HAP-1 (cell line): ENCODE measurements around the gene ATP2A3.

Source experiments
- DNase-seq, 2 experiments: peaks; one replicate each; pipeline ENCODE4 v3.0.0-alpha.2; 2016 to 2020; ENCODE audit warnings: low spot score in 2 of 2
- H3K27me3 ChIP-seq: fragments of 250-450 bp; sonication (Bioruptor Pico); 2 replicates; pipeline ENCODE4 v1.5.1; 2020; ENCODE audit warnings: low read depth, mild to moderate bottlenecking, moderate library complexity
- H3K36me3 ChIP-seq: fragments of 250-450 bp; sonication (Bioruptor Pico); replicated peaks from 2 replicates; pipeline ENCODE4 v1.5.1; 2020; ENCODE audit warnings: mild to moderate bottlenecking
- H3K4me1 ChIP-seq: fragments of 250-450 bp; sonication (Bioruptor Pico); 2 replicates; pipeline ENCODE4 v1.5.1; 2020; ENCODE audit warnings: mild to moderate bottlenecking
- H3K4me3 ChIP-seq: fragments of 250-450 bp; sonication (Bioruptor Pico); 2 replicates; pipeline ENCODE4 v1.5.1; 2020; ENCODE audit warnings: mild to moderate bottlenecking, moderate library complexity
- H3K9me3 ChIP-seq: fragments of 250-450 bp; sonication (Bioruptor Pico); 2 replicates; pipeline ENCODE4 v1.5.1; 2020; ENCODE audit warnings: mild to moderate bottlenecking, moderate library complexity
- in situ Hi-C: fragments of 300-500 bp; cut with MboI; formaldehyde crosslinking; loops from 3 replicates; pipeline ENCODE4 v1.14.3; 2020; ENCODE audit warnings: low sequenced_read_pairs, inconsistent platforms, mixed read lengths

ATP2A3 gene

GRCh38 chr17:3986270-3986938 is 22.2 kb upstream of the ATP2A3 start:
- DNase-seq = no peak

GRCh38 chr17:3985846-3986245 is 21.6 kb upstream of the ATP2A3 start:
- Histone ChIP-seq H3K4me3 (no peak overlapping the region), H3K9me3 (no peaks in the 10 kb centered on the region), H3K4me1 (no peaks in the 10 kb centered on the region), H3K27me3 (no peaks in the 10 kb centered on the region), H3K36me3 (no peaks in the 10 kb centered on the region)
- no peak for DNase-seq
- in situ Hi-C loops = no loop called here

More at GRCh38 chr17:3986270-3986938, 22.2 kb upstream of the ATP2A3 start:
- H3K4me3 ChIP-seq = no peak overlapping the region
- no peaks in the 10 kb centered on the region for H3K27me3 ChIP-seq
- no peaks in the 10 kb centered on the region for H3K4me1 ChIP-seq
- no peaks in the 10 kb centered on the region for H3K9me3 ChIP-seq
- no peaks in the 10 kb centered on the region for H3K36me3 ChIP-seq
- in situ Hi-C loops = no loop called here

- H3K4me3 ChIP-seq = no peak overlapping the region
- in situ Hi-C loops = no loop called here
- DNase-seq = no peak
- no peaks in the 10 kb centered on the region for H3K9me3 ChIP-seq
- no peaks in the 10 kb centered on the region for H3K27me3 ChIP-seq
- no peaks in the 10 kb centered on the region for H3K4me1 ChIP-seq
- no peaks in the 10 kb centered on the region for H3K36me3 ChIP-seq
These were observed 19.6 kb upstream of the ATP2A3 start for GRCh38 chr17:3983606-3984484.

GRCh38 chr17:3982541-3983017 is 18.3 kb upstream of the ATP2A3 start:
- Histone ChIP-seq H3K9me3 (no peaks in the 10 kb centered on the region), H3K4me3 (no peak overlapping the region), H3K4me1 (no peaks in the 10 kb centered on the region), H3K27me3 (no peaks in the 10 kb centered on the region), H3K36me3 (no peaks in the 10 kb centered on the region)
- in situ Hi-C loops = no loop called here
- no peak for DNase-seq

GRCh38 chr17:3982113-3982512 is 17.9 kb upstream of the ATP2A3 start:
- no peaks in the 10 kb centered on the region for H3K27me3 ChIP-seq
- H3K36me3 ChIP-seq = no peaks in the 10 kb centered on the region
- in situ Hi-C loops = no loop called here
- H3K4me1 ChIP-seq = no peaks in the 10 kb centered on the region
- H3K4me3 ChIP-seq = no peak overlapping the region
- no peaks in the 10 kb centered on the region for H3K9me3 ChIP-seq
- DNase-seq = no peak

- Histone ChIP-seq H3K4me1 (no peaks in the 10 kb centered on the region), H3K9me3 (no peaks in the 10 kb centered on the region), H3K36me3 (no peaks in the 10 kb centered on the region), H3K4me3 (no peak overlapping the region), H3K27me3 (no peaks in the 10 kb centered on the region)
- in situ Hi-C loops = no loop called here
- no peak for DNase-seq
These were observed 17.2 kb upstream of the ATP2A3 start for GRCh38 chr17:3981455-3981854.

GRCh38 chr17:3980381-3981014 is 16.3 kb upstream of the ATP2A3 start:
- Histone ChIP-seq H3K4me1 (no peaks in the 10 kb centered on the region), H3K36me3 (no peaks in the 10 kb centered on the region), H3K27me3 (no peaks in the 10 kb centered on the region), H3K9me3 (no peaks in the 10 kb centered on the region), H3K4me3 (no peak overlapping the region)
- no peak for DNase-seq
- in situ Hi-C loops = no loop called here

GRCh38 chr17:3979290-3979611 is 15.0 kb upstream of the ATP2A3 start:
- in situ Hi-C loops = no loop called here
- no peaks in the 10 kb centered on the region for H3K9me3 ChIP-seq
- H3K4me1 ChIP-seq = no peaks in the 10 kb centered on the region
- H3K36me3 ChIP-seq = no peaks in the 10 kb centered on the region
- H3K4me3 ChIP-seq = no peak overlapping the region
- DNase-seq = no peak
- H3K27me3 ChIP-seq = no peaks in the 10 kb centered on the region

- in situ Hi-C loops = no loop called here
- Histone ChIP-seq H3K4me1 (no peaks in the 10 kb centered on the region), H3K27me3 (no peaks in the 10 kb centered on the region), H3K4me3 (no peak overlapping the region), H3K9me3 (no peaks in the 10 kb centered on the region), H3K36me3 (no peaks in the 10 kb centered on the region)
- DNase-seq = no peak
These were observed 14.4 kb upstream of the ATP2A3 start for GRCh38 chr17:3978421-3979289.

GRCh38 chr17:3977387-3977786 is 13.2 kb upstream of the ATP2A3 start:
- DNase-seq = no peak
- in situ Hi-C loops = no loop called here
- Histone ChIP-seq H3K9me3 (no peaks in the 10 kb centered on the region), H3K36me3 (no peaks in the 10 kb centered on the region), H3K4me1 (no peaks in the 10 kb centered on the region), H3K27me3 (no peaks in the 10 kb centered on the region), H3K4me3 (no peak overlapping the region)

- Histone ChIP-seq H3K4me3 (no peak overlapping the region), H3K27me3 (no peaks in the 10 kb centered on the region), H3K4me1 (no peaks in the 10 kb centered on the region), H3K9me3 (no peaks in the 10 kb centered on the region), H3K36me3 (no peaks in the 10 kb centered on the region)
- in situ Hi-C loops = no loop called here
- no peak for DNase-seq
These were observed 12.5 kb upstream of the ATP2A3 start for GRCh38 chr17:3976675-3977171.

- Histone ChIP-seq H3K4me3 (no peak overlapping the region), H3K4me1 (no peaks in the 10 kb centered on the region), H3K36me3 (no peaks in the 10 kb centered on the region), H3K9me3 (no peaks in the 10 kb centered on the region), H3K27me3 (no peaks in the 10 kb centered on the region)
- DNase-seq = no peak
- in situ Hi-C loops = no loop called here
These were observed 10.7 kb upstream of the ATP2A3 start for GRCh38 chr17:3974980-3975379.

- Histone ChIP-seq H3K27me3 (no peaks in the 10 kb centered on the region), H3K9me3 (no peaks in the 10 kb centered on the region), H3K36me3 (no peaks in the 10 kb centered on the region), H3K4me1 (no peaks in the 10 kb centered on the region), H3K4me3 (no peak overlapping the region)
- in situ Hi-C loops = no loop called here
- no peak for DNase-seq
These were observed 10.0 kb upstream of the ATP2A3 start for GRCh38 chr17:3974138-3974687.
